ENCODE data around the gene SERGEF.
A peak's percentile ranks its signal among the peaks of the same experiment; 100 is the strongest.

SERGEF gene

DNA sequence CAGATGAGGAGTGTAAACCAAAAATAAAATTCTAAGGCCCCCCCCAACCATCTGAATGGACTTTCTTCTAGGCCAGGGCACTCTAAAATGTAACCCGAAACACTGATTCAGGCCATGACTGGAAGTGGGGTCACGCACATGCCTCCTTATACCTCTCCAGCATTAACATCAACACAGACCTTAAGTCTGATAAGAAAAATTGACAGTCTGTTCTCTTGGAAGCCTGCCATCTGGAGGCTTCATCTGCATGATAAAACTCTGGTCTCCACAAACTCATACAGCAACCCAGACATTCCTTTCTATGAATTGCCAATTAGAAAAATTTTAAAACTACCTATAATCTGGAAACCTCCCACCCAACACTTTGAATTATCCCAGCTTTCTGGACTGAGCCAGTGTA lies 3.9 kb upstream of the SERGEF start:
- no peak for DNase-seq (ENCODE audit: low read depth, low spot score)
- WGBS (ENCODE audit: insufficient coverage, insufficient read length) = no CpG with 5 or more reads among the region's 2 CpGs
- H3K4me1 ChIP-seq (ENCODE audit: control insufficient read depth, insufficient read depth, low read length) = no peaks in the 10 kb centered on the region; the same call in 1 of the 2 replicates
- H3K27ac ChIP-seq (ENCODE audit: low read length) = no peak overlapping the region
- H3K4me3 ChIP-seq (ENCODE audit: low read length) = no peak overlapping the region
- H3K36me3 ChIP-seq (ENCODE audit: control insufficient read depth, insufficient read depth, low read length) = no peaks in the 10 kb centered on the region
- H3K27me3 ChIP-seq (ENCODE audit: control insufficient read depth, insufficient read depth, low read length) = no peaks in the 10 kb centered on the region; the same call in 1 of the 2 replicates
- H3K9me3 ChIP-seq (ENCODE audit: control insufficient read depth, insufficient read depth, low read length) = no peaks in the 10 kb centered on the region

DNA sequence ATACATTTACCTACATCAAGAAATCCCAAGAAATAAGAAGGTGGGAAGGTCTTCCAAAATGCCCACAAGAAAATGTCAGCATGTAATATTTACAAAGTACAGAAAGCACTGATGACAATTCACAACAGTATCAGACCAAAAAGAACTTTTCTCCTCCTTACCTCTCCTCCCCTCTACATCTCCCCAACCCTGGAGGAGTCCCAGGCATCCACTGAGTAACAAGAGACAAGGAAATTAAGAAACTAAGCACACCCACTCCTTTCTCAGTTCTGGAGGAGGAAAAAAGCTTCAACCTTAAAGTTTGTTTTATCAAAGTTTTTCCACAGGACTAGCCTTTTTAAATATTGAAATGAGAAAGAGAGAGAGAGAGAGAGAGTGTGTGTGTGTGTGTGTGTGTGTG lies 2.0 kb upstream of the SERGEF start:
- H3K4me1 ChIP-seq (ENCODE audit: control insufficient read depth, insufficient read depth, low read length) = no peaks in the 10 kb centered on the region; the same call in 1 of the 2 replicates
- no peak for DNase-seq (ENCODE audit: low read depth, low spot score)
- H3K4me3 ChIP-seq (ENCODE audit: low read length) = no peak overlapping the region
- no peaks in the 10 kb centered on the region; the same call in 1 of the 2 replicates for H3K27me3 ChIP-seq (ENCODE audit: control insufficient read depth, insufficient read depth, low read length)
- H3K9me3 ChIP-seq (ENCODE audit: control insufficient read depth, insufficient read depth, low read length) = no peaks in the 10 kb centered on the region
- no peaks in the 10 kb centered on the region for H3K36me3 ChIP-seq (ENCODE audit: control insufficient read depth, insufficient read depth, low read length)
- H3K27ac ChIP-seq (ENCODE audit: low read length) = no peak overlapping the region

DNA sequence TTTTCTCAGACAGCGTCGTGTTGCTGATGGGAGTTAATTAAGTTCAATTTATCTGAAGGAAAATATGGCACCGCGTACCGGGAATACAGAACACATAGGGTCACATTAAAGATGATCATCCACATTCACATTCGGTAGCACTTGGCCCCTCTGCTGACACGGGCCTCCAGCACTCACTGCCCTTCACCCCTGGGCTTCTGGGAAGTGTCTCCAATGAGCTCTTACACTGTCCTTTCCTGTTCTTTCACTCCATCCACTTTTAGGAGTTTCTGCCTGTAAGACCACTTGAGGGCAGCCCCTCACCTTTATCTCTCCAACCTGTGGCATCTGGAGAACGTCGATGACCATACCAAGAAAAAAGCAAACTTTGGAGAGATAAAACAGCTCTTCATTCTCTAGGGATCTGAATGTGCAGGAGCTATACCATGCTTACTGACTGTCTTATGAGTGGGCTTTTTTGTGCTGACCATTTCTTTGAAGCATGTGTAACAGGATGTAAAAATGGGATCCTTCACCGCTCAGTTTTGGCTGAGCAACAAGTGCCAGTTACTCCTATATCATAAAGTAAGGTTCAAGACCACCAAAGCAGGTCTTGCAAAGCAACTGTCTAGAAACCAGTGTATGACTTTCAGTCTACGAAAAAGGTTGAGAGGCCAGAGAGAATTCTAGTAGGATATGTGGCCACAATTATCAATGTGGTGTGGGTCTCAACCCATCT lies 1.1 kb upstream of the SERGEF start:
- WGBS (ENCODE audit: insufficient coverage, insufficient read length) = no CpG with 5 or more reads among the region's 11 CpGs
- H3K4me3 ChIP-seq (ENCODE audit: low read length) = peak overlapping the region; percentile 73; the same call in 1 of the 2 replicates
- no peaks in the 10 kb centered on the region for H3K9me3 ChIP-seq (ENCODE audit: control insufficient read depth, insufficient read depth, low read length)
- no peak for DNase-seq (ENCODE audit: low read depth, low spot score)
- H3K4me1 ChIP-seq (ENCODE audit: control insufficient read depth, insufficient read depth, low read length) = no peaks in the 10 kb centered on the region; the same call in 1 of the 2 replicates
- no peaks in the 10 kb centered on the region; the same call in 1 of the 2 replicates for H3K27me3 ChIP-seq (ENCODE audit: control insufficient read depth, insufficient read depth, low read length)
- H3K27ac ChIP-seq (ENCODE audit: low read length) = no peak overlapping the region
- H3K36me3 ChIP-seq (ENCODE audit: control insufficient read depth, insufficient read depth, low read length) = no peaks in the 10 kb centered on the region

DNA sequence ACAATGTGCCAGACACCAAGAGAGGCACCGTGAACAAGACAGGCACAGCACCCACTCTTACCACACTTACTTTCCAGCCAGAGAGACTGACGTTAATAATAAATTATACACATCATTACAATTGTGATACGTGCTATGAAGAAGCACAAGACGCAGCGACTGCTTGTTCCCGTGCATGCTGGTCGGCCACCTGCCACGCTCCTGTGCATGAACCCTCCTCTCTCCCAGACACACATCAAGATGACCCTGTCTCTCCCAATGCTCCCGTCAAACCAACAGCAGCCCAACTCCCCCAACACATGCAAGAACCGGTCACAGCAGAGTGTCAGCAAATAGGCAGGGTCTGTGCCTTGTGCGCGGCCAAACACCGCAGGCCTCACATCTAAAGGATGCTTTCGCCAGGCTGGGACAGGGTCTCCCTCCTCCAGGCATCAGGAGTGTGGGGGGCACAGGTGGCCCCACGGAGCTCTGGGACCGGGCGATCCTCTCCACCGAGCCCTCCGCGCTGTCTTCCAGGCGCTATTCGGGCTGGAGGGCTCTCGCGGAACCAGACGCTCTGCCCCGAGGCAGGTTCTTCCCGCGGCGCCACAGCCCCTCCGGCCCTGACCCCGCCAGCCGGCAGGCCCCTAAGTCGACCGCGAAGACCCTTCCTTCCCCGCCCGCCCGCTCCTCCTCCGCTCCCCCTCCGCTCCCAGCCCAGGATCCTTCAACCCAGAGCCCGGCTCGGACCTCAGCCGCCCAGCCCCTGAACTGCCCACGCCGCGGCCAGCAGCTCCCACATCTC lies 533 bp downstream of the SERGEF start:
- WGBS (ENCODE audit: insufficient coverage, insufficient read length) = no CpG with 5 or more reads among the region's 46 CpGs
- Histone ChIP-seq H3K27ac (ENCODE audit: low read length) (no peak overlapping the region), H3K4me1 (ENCODE audit: control insufficient read depth, insufficient read depth, low read length) (no peaks in the 10 kb centered on the region; the same call in 1 of the 2 replicates), H3K9me3 (ENCODE audit: control insufficient read depth, insufficient read depth, low read length) (no peaks in the 10 kb centered on the region), H3K27me3 (ENCODE audit: control insufficient read depth, insufficient read depth, low read length) (no peaks in the 10 kb centered on the region; the same call in 1 of the 2 replicates), H3K36me3 (ENCODE audit: control insufficient read depth, insufficient read depth, low read length) (no peaks in the 10 kb centered on the region), H3K4me3 (ENCODE audit: low read length) (peak overlapping the region; percentile 73; the same call in 1 of the 2 replicates)
- DNase-seq (ENCODE audit: low read depth, low spot score) = no peak

DNA sequence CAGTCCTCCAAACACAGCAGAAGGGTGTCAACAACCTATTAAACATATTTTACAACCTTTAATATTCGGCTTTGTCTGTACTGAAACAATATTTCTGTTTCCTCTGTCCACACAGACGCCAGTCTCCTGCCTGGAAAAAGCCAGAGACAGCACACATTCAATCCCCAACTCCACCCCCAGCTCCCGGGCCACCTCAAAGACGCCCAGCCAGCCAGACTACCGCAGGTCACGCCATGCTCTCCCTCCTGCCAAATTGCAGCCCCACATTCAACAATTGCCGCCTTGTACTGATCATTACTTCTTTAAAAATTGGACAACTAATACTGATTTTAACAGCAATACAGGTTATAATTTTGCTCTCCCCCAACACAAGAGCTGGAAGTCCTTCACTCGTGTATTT lies 1.2 kb downstream of the SERGEF start:
- DNase-seq (ENCODE audit: low read depth, low spot score) = no peak
- Histone ChIP-seq H3K36me3 (ENCODE audit: control insufficient read depth, insufficient read depth, low read length) (no peaks in the 10 kb centered on the region), H3K9me3 (ENCODE audit: control insufficient read depth, insufficient read depth, low read length) (no peaks in the 10 kb centered on the region), H3K27ac (ENCODE audit: low read length) (no peak overlapping the region), H3K4me3 (ENCODE audit: low read length) (no peak overlapping the region; the same call in 1 of the 2 replicates), H3K4me1 (ENCODE audit: control insufficient read depth, insufficient read depth, low read length) (no peaks in the 10 kb centered on the region; the same call in 1 of the 2 replicates), H3K27me3 (ENCODE audit: control insufficient read depth, insufficient read depth, low read length) (no peaks in the 10 kb centered on the region; the same call in 1 of the 2 replicates)
- no CpG with 5 or more reads among the region's 8 CpGs for WGBS (ENCODE audit: insufficient coverage, insufficient read length)

DNA sequence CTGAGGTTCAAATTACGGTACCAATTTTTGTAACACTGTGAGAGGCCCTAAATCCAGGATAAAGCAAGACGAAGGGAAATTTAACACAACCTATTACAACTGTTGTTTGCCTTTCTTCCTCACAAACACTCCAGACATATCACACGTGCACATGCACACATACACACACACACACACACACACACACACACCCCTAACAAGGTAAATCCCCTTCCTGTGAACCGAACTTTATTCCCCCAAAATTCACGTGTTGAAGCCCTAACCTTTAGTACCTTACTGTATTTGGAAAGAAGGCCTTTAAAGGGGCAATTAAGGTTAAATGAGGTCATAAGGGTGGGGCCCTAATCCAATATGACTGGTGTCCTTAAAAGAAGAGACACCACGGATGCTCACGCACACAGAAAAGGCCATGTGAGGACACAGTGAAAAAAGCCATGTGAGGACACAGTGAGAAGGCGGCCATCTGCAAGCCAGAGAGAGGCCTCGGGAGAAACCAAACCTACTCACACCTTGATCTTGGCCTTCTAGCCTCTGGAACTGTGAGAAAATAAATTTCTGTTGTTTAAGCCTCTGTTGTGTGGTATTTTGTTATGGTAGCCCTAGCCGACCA lies 1.8 kb downstream of the SERGEF start:
- Histone ChIP-seq H3K27me3 (ENCODE audit: control insufficient read depth, insufficient read depth, low read length) (no peaks in the 10 kb centered on the region; the same call in 1 of the 2 replicates), H3K4me3 (ENCODE audit: low read length) (no peak overlapping the region), H3K27ac (ENCODE audit: low read length) (no peak overlapping the region), H3K36me3 (ENCODE audit: control insufficient read depth, insufficient read depth, low read length) (no peaks in the 10 kb centered on the region), H3K9me3 (ENCODE audit: control insufficient read depth, insufficient read depth, low read length) (no peaks in the 10 kb centered on the region), H3K4me1 (ENCODE audit: control insufficient read depth, insufficient read depth, low read length) (no peaks in the 10 kb centered on the region; the same call in 1 of the 2 replicates)
- WGBS (ENCODE audit: insufficient coverage, insufficient read length) = no CpG with 5 or more reads among the region's 10 CpGs
- no peak for DNase-seq (ENCODE audit: low read depth, low spot score)

DNA sequence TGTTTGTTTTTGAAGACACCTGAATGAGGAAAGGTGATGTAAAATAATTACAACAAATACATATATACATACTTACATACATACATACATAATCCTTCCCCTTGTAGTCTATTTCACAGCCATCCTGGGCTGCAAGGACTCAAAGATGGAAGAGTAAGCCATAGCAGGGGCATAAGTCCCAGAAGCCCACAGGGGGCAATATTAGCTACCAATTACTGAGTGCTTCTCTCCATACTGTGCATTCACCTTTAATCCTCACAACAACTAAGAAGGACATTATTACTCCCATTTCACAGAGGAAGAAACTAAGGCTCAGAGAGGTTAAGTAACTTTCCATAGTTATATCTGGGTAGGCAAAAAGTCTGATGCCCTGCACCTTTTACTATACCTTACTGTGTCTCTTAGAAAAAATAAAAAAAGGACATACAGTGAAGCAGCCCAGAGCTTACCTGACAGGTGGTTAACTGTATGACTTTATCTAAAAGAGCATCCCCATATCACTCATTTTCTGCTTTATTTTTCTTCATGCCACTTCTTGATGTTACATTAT lies 2.7 kb downstream of the SERGEF start:
- no peaks in the 10 kb centered on the region; the same call in 1 of the 2 replicates for H3K4me1 ChIP-seq (ENCODE audit: control insufficient read depth, insufficient read depth, low read length)
- H3K36me3 ChIP-seq (ENCODE audit: control insufficient read depth, insufficient read depth, low read length) = no peaks in the 10 kb centered on the region
- H3K4me3 ChIP-seq (ENCODE audit: low read length) = no peak overlapping the region
- H3K27ac ChIP-seq (ENCODE audit: low read length) = no peak overlapping the region
- no peaks in the 10 kb centered on the region; the same call in 1 of the 2 replicates for H3K27me3 ChIP-seq (ENCODE audit: control insufficient read depth, insufficient read depth, low read length)
- H3K9me3 ChIP-seq (ENCODE audit: control insufficient read depth, insufficient read depth, low read length) = no peaks in the 10 kb centered on the region
- no peak for DNase-seq (ENCODE audit: low read depth, low spot score)

DNA sequence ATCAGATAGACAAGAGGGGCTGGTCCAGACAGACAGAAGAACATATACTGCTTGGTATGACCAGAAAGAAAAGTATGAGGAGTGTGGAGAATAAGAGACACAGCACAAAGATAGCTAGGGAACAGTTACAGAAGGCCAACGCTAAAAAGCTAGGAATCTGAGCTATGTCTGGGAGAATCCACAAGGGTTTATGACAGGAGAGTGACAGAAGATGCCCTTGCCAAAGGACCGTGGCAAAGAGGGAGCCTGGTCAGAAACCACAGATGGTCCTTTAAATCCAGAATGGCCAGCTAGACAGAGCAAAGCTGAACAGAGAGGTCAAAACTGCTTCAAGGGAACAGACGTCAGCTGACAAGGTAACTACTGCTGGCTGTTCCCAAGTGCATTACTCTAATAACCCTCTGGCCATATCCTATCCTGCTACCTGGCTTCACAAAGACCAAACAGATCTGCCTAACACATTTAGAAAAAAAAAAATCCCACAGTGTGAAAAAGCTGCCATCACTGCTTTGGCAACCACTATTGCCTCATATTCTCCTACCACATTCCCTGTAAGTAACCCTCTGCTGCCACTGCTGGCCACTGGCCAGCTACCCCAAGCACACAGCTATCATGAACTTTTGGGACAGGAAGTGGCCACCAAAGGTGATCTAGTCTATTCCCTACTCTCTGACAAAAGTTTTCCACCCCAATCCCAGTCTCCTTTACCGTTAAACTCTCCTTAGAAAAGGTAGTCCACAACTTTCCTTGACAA lies 7.3 kb downstream of the SERGEF start:
- DNase-seq (ENCODE audit: low read depth, low spot score) = no peak
- H3K4me3 ChIP-seq (ENCODE audit: low read length) = no peak overlapping the region
- H3K4me1 ChIP-seq (ENCODE audit: control insufficient read depth, insufficient read depth, low read length) = no peaks in the 10 kb centered on the region
- H3K27me3 ChIP-seq (ENCODE audit: control insufficient read depth, insufficient read depth, low read length) = no peaks in the 10 kb centered on the region
- H3K27ac ChIP-seq (ENCODE audit: low read length) = no peak overlapping the region
- no peaks in the 10 kb centered on the region for H3K9me3 ChIP-seq (ENCODE audit: control insufficient read depth, insufficient read depth, low read length)
- no peaks in the 10 kb centered on the region for H3K36me3 ChIP-seq (ENCODE audit: control insufficient read depth, insufficient read depth, low read length)
- WGBS (ENCODE audit: insufficient coverage, insufficient read length) = no CpG with 5 or more reads among the region's 4 CpGs

DNA sequence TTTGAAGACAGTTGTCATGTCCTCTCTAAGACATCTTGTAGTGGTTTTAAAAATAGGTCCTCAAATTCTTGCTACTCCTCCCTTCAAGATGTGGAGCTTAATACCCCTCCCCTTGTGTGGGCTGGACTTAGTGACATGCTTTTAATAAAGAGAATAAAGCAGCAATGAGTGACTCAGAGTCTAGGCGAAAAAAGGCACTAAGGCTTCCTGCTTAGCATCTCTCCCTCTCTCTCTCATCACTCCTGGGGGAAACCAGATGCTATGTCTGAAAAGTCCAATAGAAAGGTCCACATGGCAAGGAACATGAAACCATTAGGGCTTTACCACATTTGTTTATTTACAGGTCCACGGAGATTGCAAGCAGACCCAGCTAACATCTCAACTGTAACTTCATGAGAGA lies 11.7 kb downstream of the SERGEF start:
- H3K27me3 ChIP-seq (ENCODE audit: control insufficient read depth, insufficient read depth, low read length) = no peaks in the 10 kb centered on the region
- WGBS (ENCODE audit: insufficient coverage, insufficient read length) = no CpG with 5 or more reads among the region's 2 CpGs
- H3K4me1 ChIP-seq (ENCODE audit: control insufficient read depth, insufficient read depth, low read length) = no peaks in the 10 kb centered on the region
- no peak for DNase-seq (ENCODE audit: low read depth, low spot score)
- no peak overlapping the region for H3K4me3 ChIP-seq (ENCODE audit: low read length)
- no peak overlapping the region for H3K27ac ChIP-seq (ENCODE audit: low read length)
- no peaks in the 10 kb centered on the region for H3K9me3 ChIP-seq (ENCODE audit: control insufficient read depth, insufficient read depth, low read length)
- no peaks in the 10 kb centered on the region for H3K36me3 ChIP-seq (ENCODE audit: control insufficient read depth, insufficient read depth, low read length)

DNA sequence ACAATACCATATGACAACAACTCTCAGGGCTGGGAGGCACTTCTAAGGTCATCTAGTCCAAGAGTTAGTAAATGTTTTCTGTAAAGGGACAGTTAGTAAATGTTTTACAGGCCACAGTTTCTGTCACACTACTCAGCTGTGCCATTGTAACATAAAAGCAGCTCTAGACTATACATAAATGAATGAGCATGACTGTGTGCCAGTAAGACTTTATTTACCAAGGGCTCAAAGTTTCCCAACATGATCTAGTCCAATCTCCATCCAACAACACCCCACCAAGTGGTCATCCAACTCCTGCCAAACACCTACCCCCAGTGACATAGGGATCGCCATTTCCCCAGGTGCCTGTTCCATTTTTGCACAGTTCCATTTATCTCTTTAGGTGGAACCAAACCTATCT lies 12.1 kb downstream of the SERGEF start:
- H3K27ac ChIP-seq (ENCODE audit: low read length) = no peak overlapping the region
- H3K4me3 ChIP-seq (ENCODE audit: low read length) = no peak overlapping the region
- H3K36me3 ChIP-seq (ENCODE audit: control insufficient read depth, insufficient read depth, low read length) = no peaks in the 10 kb centered on the region
- no CpG with 5 or more reads among the region's 1 CpG for WGBS (ENCODE audit: insufficient coverage, insufficient read length)
- no peaks in the 10 kb centered on the region for H3K4me1 ChIP-seq (ENCODE audit: control insufficient read depth, insufficient read depth, low read length)
- no peaks in the 10 kb centered on the region for H3K9me3 ChIP-seq (ENCODE audit: control insufficient read depth, insufficient read depth, low read length)
- DNase-seq (ENCODE audit: low read depth, low spot score) = no peak
- no peaks in the 10 kb centered on the region for H3K27me3 ChIP-seq (ENCODE audit: control insufficient read depth, insufficient read depth, low read length)
